Loucy (cell line): ENCODE results near the gene BDH2.

Source experiments
- H2AFZ ChIP-seq: fragments of 200-600 bp; sonication (generic); 2 replicates; pipeline ENCODE4 v1.6.0; 2016; ENCODE audit warnings: antibody characterized with exemption, mild to moderate bottlenecking, low read length, moderate library complexity
- H3F3A ChIP-seq: fragments of 200-600 bp; 2 replicates; pipeline ENCODE4 v1.6.0; 2016; ENCODE audit warnings: antibody characterized with exemption, low read depth, mild to moderate bottlenecking
- H3K27me3 ChIP-seq: fragments of 200-600 bp; sonication (generic); 2 replicates; pipeline ENCODE4 v1.6.1; 2014; ENCODE audit warnings: low read length, mild to moderate bottlenecking; ENCODE audit not compliant: insufficient read depth, poor library complexity, severe bottlenecking
- H3K36me3 ChIP-seq: fragments of 200-600 bp; sonication (generic); 2 replicates; pipeline ENCODE4 v1.6.1; 2016; ENCODE audit warnings: low read length; ENCODE audit not compliant: insufficient read depth
- H3K4me1 ChIP-seq: fragments of 200-600 bp; sonication (generic); 2 replicates; pipeline ENCODE4 v1.5.1; 2014; ENCODE audit warnings: low read length, mild to moderate bottlenecking; ENCODE audit not compliant: insufficient read depth, poor library complexity, severe bottlenecking
- H3K4me2 ChIP-seq: fragments of 200-600 bp; sonication (generic); 2 replicates; pipeline ENCODE4 v1.6.0; 2014; ENCODE audit warnings: antibody characterized with exemption, low read length, low read depth, mild to moderate bottlenecking; ENCODE audit not compliant: poor library complexity, severe bottlenecking
- H3K4me3 ChIP-seq: fragments of 200-600 bp; sonication (generic); 2 replicates; pipeline ENCODE4 v1.5.1; 2014; ENCODE audit warnings: low read length, mild to moderate bottlenecking, mixed read lengths; ENCODE audit not compliant: poor library complexity, severe bottlenecking
- H3K79me2 ChIP-seq: fragments of 200-600 bp; sonication (generic); 2 replicates; pipeline ENCODE4 v1.6.1; 2014; ENCODE audit warnings: low read length; ENCODE audit not compliant: insufficient read depth
- H3K9ac ChIP-seq: fragments of 200-600 bp; sonication (generic); 2 replicates; pipeline ENCODE4 v1.6.0; 2014; ENCODE audit warnings: mild to moderate bottlenecking, low read depth, low read length, moderate library complexity; ENCODE audit not compliant: poor library complexity, severe bottlenecking
- H3K9me2 ChIP-seq: fragments of 200-600 bp; sonication (generic); replicated peaks from 2 replicates; pipeline ENCODE4 v1.6.1; 2016; ENCODE audit warnings: low read depth, low read length, mixed read lengths
- H3K9me3 ChIP-seq: fragments of 200-600 bp; sonication (generic); 2 replicates; pipeline ENCODE4 v1.6.1; 2014; ENCODE audit warnings: mild to moderate bottlenecking, antibody characterized with exemption, low read length, low read depth; ENCODE audit not compliant: insufficient read depth
- H4K20me1 ChIP-seq: fragments of 200-600 bp; sonication (generic); 2 replicates; pipeline ENCODE4 v1.6.0; 2014; ENCODE audit warnings: antibody characterized with exemption, low read length, mild to moderate bottlenecking; ENCODE audit not compliant: insufficient read depth, poor library complexity, severe bottlenecking
- CTCF ChIP-seq: fragments of 200-600 bp; sonication (generic); conservative IDR thresholded peaks from 2 replicates; pipeline ENCODE4 v1.5.1; 2014; ENCODE audit warnings: mild to moderate bottlenecking, antibody characterized with exemption, low read length
- EZH2phosphoT487 ChIP-seq: fragments of 200-600 bp; IDR thresholded peaks from 2 replicates; pipeline ENCODE4 v1.6.1; 2018; ENCODE audit warnings: antibody characterized with exemption, mild to moderate bottlenecking, moderate library complexity, borderline replicate concordance

The BDH2 gene

GRCh38 chr4:103123114-103123513, 23.5 kb upstream of the BDH2 start:
- Histone ChIP-seq H3K79me2 (no peaks in the 10 kb centered on the region), H3K4me3 (no peak overlapping the region), H3K27me3 (no peaks in the 10 kb centered on the region), H3K9me2 (no peaks in the 10 kb centered on the region), H3F3A (no peaks in the 10 kb centered on the region), H2AFZ (no peak overlapping the region), H3K9me3 (no peaks in the 10 kb centered on the region; the same call in 1 of the 2 replicates), H3K4me2 (no peak overlapping the region), H3K36me3 (peaks cover 64% of the 10 kb centered on the region), H4K20me1 (no peaks in the 10 kb centered on the region), H3K9ac (no peak overlapping the region), H3K4me1 (no peaks in the 10 kb centered on the region)
- TF ChIP-seq EZH2phosphoT487 (no peak), CTCF (no peak)

- Histone ChIP-seq H4K20me1 (no peaks in the 10 kb centered on the region), H3F3A (no peaks in the 10 kb centered on the region), H3K9ac (no peak overlapping the region), H3K36me3 (peaks cover 50% of the 10 kb centered on the region), H3K9me2 (no peaks in the 10 kb centered on the region), H3K79me2 (no peaks in the 10 kb centered on the region), H3K9me3 (no peaks in the 10 kb centered on the region), H2AFZ (no peak overlapping the region), H3K27me3 (no peaks in the 10 kb centered on the region), H3K4me1 (no peaks in the 10 kb centered on the region), H3K4me2 (no peak overlapping the region), H3K4me3 (no peak overlapping the region)
- no peak for TF ChIP-seq EZH2phosphoT487
- no peak for TF ChIP-seq CTCF
Observed at GRCh38 chr4:103118166-103118565, 18.5 kb upstream of the BDH2 start.

- Histone ChIP-seq H3F3A (no peaks in the 10 kb centered on the region), H3K9me3 (no peaks in the 10 kb centered on the region), H2AFZ (no peak overlapping the region), H3K4me2 (no peak overlapping the region), H4K20me1 (no peaks in the 10 kb centered on the region), H3K79me2 (no peaks in the 10 kb centered on the region), H3K9me2 (no peaks in the 10 kb centered on the region), H3K9ac (no peak overlapping the region), H3K27me3 (no peaks in the 10 kb centered on the region), H3K4me3 (no peak overlapping the region), H3K36me3 (peaks cover 57% of the 10 kb centered on the region), H3K4me1 (no peaks in the 10 kb centered on the region)
- no peak for TF ChIP-seq CTCF
- no peak for TF ChIP-seq EZH2phosphoT487
Observed at GRCh38 chr4:103111598-103111997, 12.0 kb upstream of the BDH2 start.
